Progenitor cell of endocrine pancreas (in vitro differentiated cells): ENCODE results near the gene ADAM23. TPM values are rescaled to one million over a fixed set of nuclear protein-coding genes. Genes with fewer than 3 reads are reported as not detected.

Source experiments
- DNase-seq: peaks from one replicate; pipeline ENCODE4 v3.0.0; 2021; ENCODE audit warnings: low spot score; ENCODE audit not compliant: unreplicated experiment
- H3K27ac Mint-ChIP-seq: 2 replicates; pipeline ENCODE4 v1.8.0; 2021; ENCODE audit warnings: mild to moderate bottlenecking, moderate library complexity, mixed read lengths
- H3K27me3 Mint-ChIP-seq: 2 replicates; pipeline ENCODE4 v1.8.0; 2021; ENCODE audit warnings: mixed read lengths
- H3K36me3 Mint-ChIP-seq: 2 replicates; pipeline ENCODE4 v1.8.0; 2022; ENCODE audit warnings: mixed read lengths; ENCODE audit not compliant: insufficient read depth
- H3K4me1 Mint-ChIP-seq: 2 replicates; pipeline ENCODE4 v1.8.0; 2021; ENCODE audit warnings: low read depth, mixed read lengths
- H3K4me3 Mint-ChIP-seq: 2 replicates; pipeline ENCODE4 v1.8.0; 2021; ENCODE audit warnings: low read depth, mild to moderate bottlenecking, moderate library complexity, mixed read lengths
- H3K9me3 Mint-ChIP-seq: 2 replicates; pipeline ENCODE4 v1.8.0; 2021; ENCODE audit warnings: low read depth, mixed read lengths
- CTCF ChIP-seq: fragments of 200-600 bp; sonication (generic); IDR thresholded peaks from one replicate; pipeline ENCODE4 v1.5.0; 2021; ENCODE audit warnings: antibody characterized with exemption, mild to moderate bottlenecking; ENCODE audit not compliant: unreplicated experiment
- total RNA-seq: library from RNA; stranded (reverse); gene quantifications from 2 replicates; pipeline ENCODE4 v1.2.1, GENCODE V29; 2021

The ADAM23 gene
- total RNA-seq, 1 donor from 2014 or later = 16.0 TPM

GRCh38 chr2:206563374-206563773, 120.0 kb downstream of the ADAM23 start:
- Mint-ChIP-seq H3K27ac (no peak overlapping the region), H3K4me3 (no peak overlapping the region), H3K4me1 (peaks cover 6% of the 10 kb centered on the region), H3K27me3 (no peaks in the 10 kb centered on the region), H3K36me3 (no peaks in the 10 kb centered on the region), H3K9me3 (no peaks in the 10 kb centered on the region)
- DNase-seq = no peak
- TF ChIP-seq CTCF = no peak

GRCh38 chr2:206565666-206566065, 122.3 kb downstream of the ADAM23 start:
- Mint-ChIP-seq H3K4me3 (no peak overlapping the region), H3K36me3 (no peaks in the 10 kb centered on the region), H3K4me1 (peaks cover 6% of the 10 kb centered on the region), H3K27ac (peak overlapping the region; percentile 59), H3K9me3 (no peaks in the 10 kb centered on the region), H3K27me3 (no peaks in the 10 kb centered on the region)
- TF ChIP-seq CTCF = no peak
- DNase-seq = no peak

- Mint-ChIP-seq H3K27ac (no peak overlapping the region), H3K4me3 (no peak overlapping the region), H3K36me3 (no peaks in the 10 kb centered on the region), H3K27me3 (no peaks in the 10 kb centered on the region), H3K4me1 (peaks cover 4% of the 10 kb centered on the region), H3K9me3 (no peaks in the 10 kb centered on the region)
- TF ChIP-seq CTCF = no peak
- no peak for DNase-seq
Measured at GRCh38 chr2:206569470-206569869, 126.1 kb downstream of the ADAM23 start.

- Mint-ChIP-seq H3K27ac (no peak overlapping the region), H3K4me3 (no peak overlapping the region), H3K27me3 (no peaks in the 10 kb centered on the region), H3K9me3 (no peaks in the 10 kb centered on the region), H3K36me3 (no peaks in the 10 kb centered on the region), H3K4me1 (peaks cover 4% of the 10 kb centered on the region)
- no peak for DNase-seq
- TF ChIP-seq CTCF = no peak
Measured at GRCh38 chr2:206570199-206570598, 126.9 kb downstream of the ADAM23 start.

GRCh38 chr2:206572725-206573124, 129.4 kb downstream of the ADAM23 start:
- Mint-ChIP-seq H3K36me3 (no peaks in the 10 kb centered on the region), H3K27ac (no peak overlapping the region), H3K9me3 (no peaks in the 10 kb centered on the region), H3K4me1 (no peaks in the 10 kb centered on the region), H3K27me3 (no peaks in the 10 kb centered on the region), H3K4me3 (no peak overlapping the region)
- DNase-seq = no peak
- no peak for TF ChIP-seq CTCF
